ENCODE data around the gene DLG1. TPM values are rescaled to one million over a fixed set of nuclear protein-coding genes. Genes with fewer than 3 reads are reported as not detected.

Gene DLG1
- total and polyA plus RNA-seq, 2 donors from 2014 or later: 19.4 to 101 TPM

GRCh38 chr3:197300361-197300760 is 1.9 kb upstream of the DLG1 start:
- H3K9me3 ChIP-seq (ENCODE audit: control insufficient read depth in 2 of 3, insufficient read depth in 1 of 3, low read length in 3 of 3): no peaks in the 10 kb centered on the region
- DNase-seq (no peak), FAIRE-seq (no peak)
- H3K36me3 ChIP-seq (ENCODE audit: control insufficient read depth in 2 of 3, insufficient read depth in 3 of 3, low read length in 3 of 3): peaks cover 0 to 4% (median 0%) of the 10 kb centered on the region in 3 donors
- no peak overlapping the region for H3K9ac ChIP-seq (ENCODE audit: low read length in 3 of 3)
- intact Hi-C loops (cut with DNase I): no loop called here
- H3K27me3 ChIP-seq (ENCODE audit: control insufficient read depth, insufficient read depth, low read length): no peaks in the 10 kb centered on the region
- no peak for TF ChIP-seq CTCF (IDR thresholded peaks at IDR 0.05; ENCODE audit: borderline replicate concordance, extremely low read depth, insufficient read depth)
- H3K4me1 ChIP-seq (ENCODE audit: control insufficient read depth in 2 of 3, insufficient read depth in 2 of 3, low read depth in 1 of 3, low read length in 3 of 3): peaks cover 0 to 9% (median 5%) of the 10 kb centered on the region in 3 donors
- H3K27ac ChIP-seq (ENCODE audit: low read depth in 2 of 2, low read length in 2 of 2): no peak overlapping the region
- H3K4me3 ChIP-seq (ENCODE audit: low read length in 3 of 3): peak overlapping the region in 1 of 3 donors; percentile 88

GRCh38 chr3:197298945-197299854 is 788 bp upstream of the DLG1 start:
- no peak for FAIRE-seq
- no peak for TF ChIP-seq CTCF (IDR thresholded peaks at IDR 0.05; ENCODE audit: borderline replicate concordance, extremely low read depth, insufficient read depth)
- peak overlapping the region; percentile 82 to 88 (median 84) for H3K4me3 ChIP-seq (ENCODE audit: low read length in 3 of 3)
- H3K4me1 ChIP-seq (ENCODE audit: control insufficient read depth in 2 of 3, insufficient read depth in 2 of 3, low read depth in 1 of 3, low read length in 3 of 3): peaks cover 0 to 9% (median 5%) of the 10 kb centered on the region in 3 donors
- H3K27ac ChIP-seq (ENCODE audit: low read depth in 2 of 2, low read length in 2 of 2): peak overlapping the region; percentile 62 to 71
- H3K9me3 ChIP-seq (ENCODE audit: control insufficient read depth in 2 of 3, insufficient read depth in 1 of 3, low read length in 3 of 3): no peaks in the 10 kb centered on the region
- H3K36me3 ChIP-seq (ENCODE audit: control insufficient read depth in 2 of 3, insufficient read depth in 3 of 3, low read length in 3 of 3): peaks cover 0 to 4% (median 0%) of the 10 kb centered on the region in 3 donors
- peak; percentile 61 to 84 (median 75) for DNase-seq
- peak overlapping the region; percentile 8 to 78 (median 72) for H3K9ac ChIP-seq (ENCODE audit: low read length in 3 of 3)
- H3K27me3 ChIP-seq (ENCODE audit: control insufficient read depth, insufficient read depth, low read length): no peaks in the 10 kb centered on the region
- intact Hi-C loops (cut with DNase I): no loop called here

GRCh38 chr3:197297476-197298340 is 704 bp downstream of the DLG1 start:
- no peak for TF ChIP-seq CTCF (IDR thresholded peaks at IDR 0.05; ENCODE audit: borderline replicate concordance, extremely low read depth, insufficient read depth)
- H3K27ac ChIP-seq (ENCODE audit: low read depth in 2 of 2, low read length in 2 of 2): peak overlapping the region; percentile 86 to 94
- H3K36me3 ChIP-seq (ENCODE audit: control insufficient read depth in 2 of 3, insufficient read depth in 3 of 3, low read length in 3 of 3): peaks cover 0 to 5% (median 0%) of the 10 kb centered on the region in 3 donors
- H3K9me3 ChIP-seq (ENCODE audit: control insufficient read depth in 2 of 3, insufficient read depth in 1 of 3, low read length in 3 of 3): no peaks in the 10 kb centered on the region
- H3K4me3 ChIP-seq (ENCODE audit: low read length in 3 of 3): peak overlapping the region; percentile 82 to 88 (median 84)
- peak; percentile 93 to 96 (median 94) for DNase-seq
- no peak for FAIRE-seq
- H3K4me1 ChIP-seq (ENCODE audit: control insufficient read depth in 2 of 3, insufficient read depth in 2 of 3, low read depth in 1 of 3, low read length in 3 of 3): peaks cover 0 to 9% (median 5%) of the 10 kb centered on the region in 3 donors
- H3K9ac ChIP-seq (ENCODE audit: low read length in 3 of 3): peak overlapping the region; percentile 11 to 90 (median 76)
- H3K27me3 ChIP-seq (ENCODE audit: control insufficient read depth, insufficient read depth, low read length): no peaks in the 10 kb centered on the region
- intact Hi-C loops (cut with DNase I): no loop called here
